GM18909 (cell line): ENCODE measurements around the gene NDRG4.
A peak's percentile ranks its signal among the peaks of the same experiment; 100 is the strongest.
"Not testable (repeated sequence)": the region's sequence is repeated elsewhere in the genome, so short reads cannot be mapped to it uniquely, and the experiment has no call there.

ENCODE experiments used
- ATAC-seq: cut with Tn5 transposase; IDR thresholded peaks from one replicate; pipeline ENCODE4 v1.9.1; 2021; ENCODE audit warnings: mild to moderate bottlenecking; ENCODE audit not compliant: unreplicated experiment, poor library complexity

NDRG4 gene

DNA sequence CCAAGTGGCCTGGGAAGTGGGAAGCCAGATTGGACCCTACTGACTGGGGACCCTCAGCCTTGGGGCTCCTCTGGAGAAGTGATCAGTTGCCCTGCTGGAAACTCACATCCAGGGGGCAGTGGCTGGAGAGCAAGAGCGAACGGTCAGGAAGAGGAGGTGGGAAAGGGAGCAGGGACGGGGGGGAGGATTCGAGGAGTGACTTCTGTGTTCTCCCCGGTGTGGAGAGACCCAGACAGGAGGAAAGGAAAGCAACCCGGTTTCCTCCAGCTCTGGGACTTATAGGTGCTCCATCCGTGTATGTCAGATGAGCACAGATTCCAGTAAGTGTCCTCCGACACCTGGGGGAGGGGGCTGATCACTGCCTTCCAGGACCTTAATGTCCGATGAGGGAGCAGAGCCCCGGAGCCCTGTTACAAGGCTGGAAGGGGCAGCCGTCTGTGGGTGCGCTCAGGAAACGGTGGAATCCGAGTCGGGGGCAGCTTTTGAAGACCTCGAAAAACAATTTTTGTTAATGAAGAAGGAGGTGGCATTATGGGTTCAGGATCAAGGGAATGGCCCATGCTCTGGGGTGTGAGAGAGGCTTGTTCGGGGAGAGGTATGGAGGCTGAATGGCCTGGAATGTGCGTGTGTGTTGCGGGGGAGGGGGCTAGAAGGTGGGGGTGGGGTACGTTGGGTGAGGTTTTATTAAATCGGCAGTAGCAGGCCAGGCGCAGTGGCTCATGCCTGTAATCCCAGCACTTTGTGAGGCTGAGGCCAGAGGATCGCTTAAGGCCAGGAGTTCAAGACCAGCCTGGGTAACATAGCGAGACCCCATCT lies 34.8 kb upstream of the NDRG4 start:
- ATAC-seq = no peak

GRCh38 chr16:58465817-58466216 lies 34.1 kb upstream of the NDRG4 start:
- ATAC-seq = no peak

GRCh38 chr16:58466396-58466795 lies 33.5 kb upstream of the NDRG4 start:
- no peak for ATAC-seq

GRCh38 chr16:58467905-58468304 lies 32.0 kb upstream of the NDRG4 start:
- no peak for ATAC-seq

GRCh38 chr16:58471209-58471975 lies 28.6 kb upstream of the NDRG4 start:
- ATAC-seq = no peak

GRCh38 chr16:58472266-58472665 lies 27.7 kb upstream of the NDRG4 start:
- no peak for ATAC-seq

GRCh38 chr16:58472827-58473226 lies 27.1 kb upstream of the NDRG4 start:
- no peak for ATAC-seq

DNA sequence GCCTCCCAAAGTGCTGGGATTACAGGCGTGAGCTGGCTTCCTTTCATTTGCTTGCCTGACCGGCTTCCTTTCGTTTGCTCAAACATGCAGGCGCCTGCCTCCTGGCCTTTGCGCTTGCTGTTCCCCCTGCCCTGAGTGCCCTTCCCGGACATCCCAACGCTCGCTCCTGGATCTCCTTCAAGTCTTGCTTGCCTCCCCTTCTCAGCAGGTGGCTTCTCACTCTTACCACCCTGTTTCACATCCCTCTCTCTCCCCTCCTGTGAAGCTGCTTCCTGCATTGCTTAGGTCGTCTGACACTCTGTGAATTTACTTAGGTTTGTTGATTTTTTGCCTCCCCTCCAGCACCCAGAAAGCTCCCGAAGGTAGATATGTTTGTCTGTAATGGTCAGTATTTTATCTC lies 25.6 kb upstream of the NDRG4 start:
- no peak for ATAC-seq

DNA sequence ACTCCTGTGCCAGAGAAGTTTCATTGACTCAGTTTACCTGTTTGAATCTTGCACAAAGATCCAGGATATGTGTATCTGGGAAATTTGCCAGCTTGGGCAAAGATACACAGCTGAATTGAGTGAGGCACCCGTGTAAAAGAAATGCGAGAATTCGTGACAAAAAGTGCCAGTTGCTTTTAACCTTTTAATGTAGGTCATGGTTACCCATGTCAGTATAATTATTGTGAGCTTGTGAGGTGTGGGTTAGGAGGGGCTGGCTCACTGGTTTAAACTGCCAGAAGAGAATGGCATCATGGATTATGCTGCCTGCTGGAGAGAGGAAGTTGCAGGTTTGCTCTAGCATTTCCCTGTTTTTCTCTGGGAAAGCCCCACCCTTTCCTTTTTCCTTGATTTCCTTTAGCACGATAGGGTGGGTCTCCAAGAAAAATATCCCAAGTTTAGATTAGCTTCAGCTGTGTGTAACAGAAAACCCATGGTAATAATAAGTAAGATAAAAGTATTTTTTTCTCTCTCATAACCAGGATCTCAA lies 24.8 kb upstream of the NDRG4 start:
- ATAC-seq = no peak

GRCh38 chr16:58476791-58477190 lies 23.2 kb upstream of the NDRG4 start:
- no peak for ATAC-seq

GRCh38 chr16:58478427-58478826 lies 21.5 kb upstream of the NDRG4 start:
- ATAC-seq = no peak

DNA sequence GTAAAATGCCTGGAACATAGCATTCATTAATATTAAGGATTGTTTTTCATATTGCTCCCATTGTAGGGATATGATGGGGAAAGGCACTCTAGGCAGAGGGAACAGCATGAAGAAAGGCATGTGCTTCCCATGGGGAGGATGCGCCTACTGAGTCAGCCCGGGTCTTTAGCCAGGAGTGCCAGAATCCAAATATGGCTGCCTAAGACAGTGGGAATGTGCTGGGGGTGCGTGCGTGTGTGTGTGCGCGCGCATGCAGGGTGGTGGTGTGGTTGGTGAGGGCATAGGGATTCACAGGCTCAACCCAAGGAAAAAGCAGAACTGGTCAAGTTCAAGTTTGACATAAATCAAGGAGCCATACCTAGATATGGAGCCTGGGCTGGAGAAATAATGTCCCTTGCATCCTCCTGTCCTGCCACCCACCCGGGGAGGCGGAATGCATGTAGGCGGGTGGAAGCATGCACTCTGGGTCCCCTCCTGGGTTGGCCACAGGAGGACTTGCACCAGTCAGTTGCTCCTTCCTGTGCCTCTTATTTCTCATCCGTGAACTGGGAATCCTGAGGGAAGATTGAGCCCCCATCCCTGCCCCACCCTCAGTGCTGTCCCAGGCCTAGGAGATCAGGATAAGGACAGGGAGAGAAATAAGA lies 18.6 kb upstream of the NDRG4 start:
- ATAC-seq = no peak

DNA sequence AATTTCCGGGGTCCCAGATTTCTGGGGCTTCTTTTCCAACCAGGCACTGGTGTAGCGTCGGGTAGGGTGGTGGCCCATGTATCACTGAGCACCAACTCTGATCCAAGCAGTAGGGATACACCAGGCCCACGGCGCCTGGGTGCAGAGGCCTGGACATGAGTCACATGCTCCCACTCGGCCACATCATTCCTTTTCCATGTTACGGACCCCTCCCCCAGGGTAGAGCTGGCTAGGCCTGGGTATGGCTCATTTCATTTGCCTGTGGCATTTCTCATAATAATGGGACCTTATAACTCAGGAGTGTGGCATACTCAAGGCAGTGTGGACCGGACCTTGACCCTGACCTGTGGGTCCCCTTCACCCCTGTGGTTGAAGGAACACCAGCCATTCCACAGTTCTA lies 18.0 kb upstream of the NDRG4 start:
- ATAC-seq = no peak

DNA sequence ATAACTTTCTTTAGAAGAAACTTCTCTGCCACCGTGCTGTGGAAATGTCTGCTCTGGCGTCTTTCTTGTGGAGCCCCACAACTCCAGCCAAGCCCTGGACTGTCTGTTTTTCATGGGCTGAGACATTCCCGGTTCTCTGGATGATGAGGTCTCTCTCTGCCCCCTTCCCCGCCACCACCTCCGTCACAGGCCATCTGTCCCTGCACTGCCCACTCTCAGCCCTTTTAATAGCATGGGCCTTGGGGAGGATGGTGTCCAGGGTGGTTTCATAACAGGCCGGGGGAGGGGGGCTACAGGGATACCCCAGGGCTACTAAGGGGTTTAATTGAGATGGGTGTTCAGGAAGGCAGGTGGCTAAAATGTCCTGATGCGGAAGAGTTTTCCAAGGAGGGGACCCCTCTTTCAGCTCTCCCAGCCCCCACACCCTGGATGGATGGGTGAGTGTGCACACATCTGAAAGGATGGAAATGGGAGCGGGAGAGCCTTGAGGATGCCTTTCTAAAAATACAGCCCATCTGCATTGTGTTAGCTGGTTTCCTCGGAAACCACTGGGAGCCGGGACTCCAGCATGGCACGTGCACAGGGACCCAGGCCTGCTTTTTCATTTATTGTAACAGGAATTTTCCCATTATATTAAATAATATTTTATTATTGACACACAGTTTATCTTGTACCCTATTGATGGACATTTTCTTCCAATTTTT lies 14.6 kb upstream of the NDRG4 start:
- ATAC-seq = no peak

GRCh38 chr16:58487566-58488351 lies 12.2 kb upstream of the NDRG4 start:
- ATAC-seq = peak; percentile 82

DNA sequence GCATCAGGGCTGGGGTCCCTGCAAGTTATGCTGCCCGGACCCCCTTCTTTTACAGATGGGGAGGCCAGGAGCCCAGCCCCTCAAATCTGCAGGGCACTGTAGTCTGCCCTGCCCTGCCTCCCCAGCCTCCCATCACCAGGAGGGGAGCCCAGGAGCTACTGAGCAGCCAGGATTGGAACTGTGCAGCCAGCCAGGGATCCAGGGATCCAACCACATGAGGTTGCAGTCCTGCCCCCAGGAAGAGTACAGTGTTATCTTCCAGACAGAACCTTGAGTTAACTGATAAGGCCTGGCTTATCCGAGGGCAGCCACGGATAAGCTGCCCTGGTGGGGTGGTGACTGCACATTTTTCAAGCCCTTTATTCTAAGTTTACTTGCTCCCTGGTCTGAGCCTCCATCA lies 11.4 kb upstream of the NDRG4 start:
- ATAC-seq = no peak

- no peak for ATAC-seq
These were observed 9.9 kb upstream of the NDRG4 start for GRCh38 chr16:58490065-58490464.

- not testable (repeated sequence) for ATAC-seq
These were observed 9.4 kb upstream of the NDRG4 start for GRCh38 chr16:58490539-58490938.

DNA sequence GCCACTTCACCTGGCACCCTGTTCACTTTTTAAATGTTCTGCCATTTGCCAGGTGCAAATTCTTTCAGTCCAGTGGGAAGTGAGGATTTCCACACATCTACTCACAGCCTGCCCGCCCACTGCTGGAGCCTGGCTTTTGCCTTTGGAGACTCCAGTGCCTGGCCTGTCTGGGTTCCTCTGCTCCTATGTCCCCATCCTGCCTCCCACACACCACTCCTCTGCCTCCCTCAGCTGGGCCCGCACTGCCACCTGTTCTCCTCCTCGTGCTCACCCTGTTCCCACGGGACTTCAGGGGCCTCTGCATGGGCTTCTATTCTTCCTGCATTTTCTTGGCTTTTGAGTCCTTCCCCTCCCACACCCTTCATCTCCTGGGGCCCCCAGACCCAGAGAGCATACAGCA lies 7.9 kb upstream of the NDRG4 start:
- ATAC-seq = no peak

DNA sequence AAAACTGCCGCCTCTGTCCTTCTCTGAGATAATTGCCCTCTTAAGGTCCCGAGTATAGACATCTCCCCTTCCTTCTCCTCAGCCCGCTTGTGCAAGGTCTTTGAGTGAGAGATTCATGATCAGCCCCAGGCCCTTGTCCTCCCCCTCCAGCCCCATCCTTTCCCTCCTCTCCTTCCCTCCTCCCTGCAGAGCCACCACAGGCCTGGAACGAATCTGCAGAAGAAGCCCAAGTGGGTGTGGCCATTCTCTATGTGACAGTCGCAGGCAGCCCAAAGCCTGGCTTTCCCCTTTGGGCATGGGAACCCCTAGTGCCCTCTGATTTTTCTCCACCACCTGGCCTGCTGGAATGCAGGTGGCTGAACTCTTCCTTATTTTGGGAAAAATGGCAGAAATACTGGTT lies 7.2 kb upstream of the NDRG4 start:
- ATAC-seq = no peak
